ENCODE data around the gene ZFHX2.

Gene ZFHX2

DNA sequence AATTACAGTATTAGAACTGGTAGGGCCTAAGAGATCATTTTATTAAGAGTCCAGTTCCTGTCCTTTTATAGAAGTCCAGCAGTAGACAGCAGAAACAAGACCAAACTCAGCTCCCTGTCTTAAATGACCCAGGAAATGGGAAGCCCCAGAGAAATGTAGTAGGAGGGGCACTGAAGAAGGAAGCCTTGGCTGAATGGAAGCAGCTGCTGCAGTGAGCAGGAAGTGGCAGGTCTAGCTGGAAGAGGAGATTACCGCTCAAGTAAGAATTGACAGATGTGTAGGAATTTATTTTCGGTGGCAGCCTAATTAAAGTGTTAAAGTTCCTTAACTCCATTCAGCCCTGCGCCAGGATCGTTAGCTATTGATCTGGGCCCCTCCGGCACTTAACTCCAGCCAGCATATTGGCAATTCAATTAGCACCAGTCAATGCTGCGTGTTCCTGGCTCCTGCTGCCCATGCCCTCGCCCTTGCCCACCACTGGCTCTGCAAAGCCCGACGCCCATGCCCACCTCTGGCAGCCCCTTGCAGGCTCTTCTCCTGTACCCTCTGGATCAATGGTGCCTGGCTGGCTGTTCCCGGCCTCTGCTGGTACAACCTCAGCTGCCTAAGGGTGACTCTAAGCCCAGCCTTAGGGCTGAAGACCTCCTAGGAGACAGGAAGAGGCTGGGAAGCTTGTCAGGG, 21.1 kb downstream of the ZFHX2 start:
- Histone ChIP-seq H3K9ac (ENCODE audit: low read length) (no peak overlapping the region), H3K9me3 (ENCODE audit: insufficient read depth, low read length) (no peaks in the 10 kb centered on the region), H3K79me2 (ENCODE audit: low read length) (no peaks in the 10 kb centered on the region), H4K20me1 (ENCODE audit: insufficient read depth, low read length) (no peaks in the 10 kb centered on the region), H3K4me3 (ENCODE audit: low read length) (no peak overlapping the region), H2AFZ (ENCODE audit: low read depth, low read length) (no peak overlapping the region), H3K36me3 (replicated peaks; ENCODE audit: low read depth, low read length) (no peaks in the 10 kb centered on the region), H3K27ac (ENCODE audit: low read length) (no peak overlapping the region), H3K4me2 (ENCODE audit: low read length) (no peak overlapping the region), H3K4me1 (ENCODE audit: low read length) (no peaks in the 10 kb centered on the region), H3K27me3 (ENCODE audit: low read depth, low read length) (no peaks in the 10 kb centered on the region)
- TF ChIP-seq, protein P1, sequence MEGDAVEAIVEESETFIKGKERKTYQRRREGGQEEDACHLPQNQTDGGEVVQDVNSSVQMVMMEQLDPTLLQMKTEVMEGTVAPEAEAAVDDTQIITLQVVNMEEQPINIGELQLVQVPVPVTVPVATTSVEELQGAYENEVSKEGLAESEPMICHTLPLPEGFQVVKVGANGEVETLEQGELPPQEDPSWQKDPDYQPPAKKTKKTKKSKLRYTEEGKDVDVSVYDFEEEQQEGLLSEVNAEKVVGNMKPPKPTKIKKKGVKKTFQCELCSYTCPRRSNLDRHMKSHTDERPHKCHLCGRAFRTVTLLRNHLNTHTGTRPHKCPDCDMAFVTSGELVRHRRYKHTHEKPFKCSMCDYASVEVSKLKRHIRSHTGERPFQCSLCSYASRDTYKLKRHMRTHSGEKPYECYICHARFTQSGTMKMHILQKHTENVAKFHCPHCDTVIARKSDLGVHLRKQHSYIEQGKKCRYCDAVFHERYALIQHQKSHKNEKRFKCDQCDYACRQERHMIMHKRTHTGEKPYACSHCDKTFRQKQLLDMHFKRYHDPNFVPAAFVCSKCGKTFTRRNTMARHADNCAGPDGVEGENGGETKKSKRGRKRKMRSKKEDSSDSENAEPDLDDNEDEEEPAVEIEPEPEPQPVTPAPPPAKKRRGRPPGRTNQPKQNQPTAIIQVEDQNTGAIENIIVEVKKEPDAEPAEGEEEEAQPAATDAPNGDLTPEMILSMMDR (IDR thresholded peaks at IDR 0.05; ENCODE audit: low read depth, low read length): no peak
- TF ChIP-seq EZH2phosphoT487 (IDR thresholded peaks at IDR 0.05; ENCODE audit: low read depth): no peak

DNA sequence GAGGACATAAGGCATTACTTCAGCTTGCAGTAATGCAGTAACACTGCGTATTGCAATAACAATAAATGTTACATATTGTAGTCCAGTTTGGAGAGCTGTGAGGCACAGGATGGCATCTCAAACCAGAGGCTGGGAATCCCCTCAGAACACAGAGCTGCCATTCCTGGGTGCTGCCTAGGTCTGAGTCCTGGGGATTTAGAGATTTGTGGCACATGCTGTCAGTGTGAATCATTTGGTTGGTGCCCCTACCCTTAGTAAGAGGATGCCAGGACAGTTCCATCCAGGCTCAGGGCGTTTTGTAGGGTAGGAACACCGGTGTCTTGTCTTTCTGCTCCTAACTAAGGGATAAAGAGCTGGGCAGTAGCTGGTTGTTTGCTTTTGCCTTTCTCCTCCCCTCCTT, 22.5 kb downstream of the ZFHX2 start:
- Histone ChIP-seq H3K4me2 (ENCODE audit: low read length) (no peak overlapping the region), H4K20me1 (ENCODE audit: insufficient read depth, low read length) (no peaks in the 10 kb centered on the region), H3K27me3 (ENCODE audit: low read depth, low read length) (no peaks in the 10 kb centered on the region), H3K36me3 (replicated peaks; ENCODE audit: low read depth, low read length) (no peaks in the 10 kb centered on the region), H3K27ac (ENCODE audit: low read length) (no peak overlapping the region), H3K9me3 (ENCODE audit: insufficient read depth, low read length) (no peaks in the 10 kb centered on the region), H2AFZ (ENCODE audit: low read depth, low read length) (no peak overlapping the region), H3K4me1 (ENCODE audit: low read length) (no peaks in the 10 kb centered on the region), H3K79me2 (ENCODE audit: low read length) (no peaks in the 10 kb centered on the region), H3K4me3 (ENCODE audit: low read length) (no peak overlapping the region), H3K9ac (ENCODE audit: low read length) (no peak overlapping the region)
- TF ChIP-seq, protein P1 (IDR thresholded peaks at IDR 0.05; ENCODE audit: low read depth, low read length): no peak
- TF ChIP-seq EZH2phosphoT487 (IDR thresholded peaks at IDR 0.05; ENCODE audit: low read depth): no peak

DNA sequence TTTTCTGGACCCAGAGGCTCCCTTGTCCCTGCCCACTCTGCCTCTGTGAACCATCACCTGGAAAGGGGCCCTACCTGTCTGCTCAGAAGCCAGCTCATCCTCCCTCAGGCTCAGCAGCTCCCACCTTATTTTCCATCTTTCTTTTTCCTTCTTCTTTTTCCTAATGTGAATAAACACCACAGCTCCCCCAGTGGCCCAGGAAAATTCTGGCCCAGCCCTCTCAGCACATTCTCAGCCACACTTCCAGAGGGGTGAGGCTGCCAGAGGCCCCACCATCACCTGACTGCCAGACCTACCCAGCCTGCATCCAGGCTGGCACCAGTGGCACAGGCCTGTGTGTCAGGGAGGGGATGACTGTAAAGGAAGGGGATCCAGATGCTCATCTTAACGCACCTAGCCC, 23.0 kb downstream of the ZFHX2 start:
- no peaks in the 10 kb centered on the region for H3K4me1 ChIP-seq (ENCODE audit: low read length)
- H3K27ac ChIP-seq (ENCODE audit: low read length): no peak overlapping the region
- no peaks in the 10 kb centered on the region for H3K9me3 ChIP-seq (ENCODE audit: insufficient read depth, low read length)
- no peak overlapping the region for H3K9ac ChIP-seq (ENCODE audit: low read length)
- no peak for TF ChIP-seq EZH2phosphoT487 (IDR thresholded peaks at IDR 0.05; ENCODE audit: low read depth)
- TF ChIP-seq, protein P1 (IDR thresholded peaks at IDR 0.05; ENCODE audit: low read depth, low read length): no peak
- no peaks in the 10 kb centered on the region for H3K79me2 ChIP-seq (ENCODE audit: low read length)
- H3K36me3 ChIP-seq (replicated peaks; ENCODE audit: low read depth, low read length): no peaks in the 10 kb centered on the region
- no peak overlapping the region for H3K4me2 ChIP-seq (ENCODE audit: low read length)
- no peak overlapping the region for H3K4me3 ChIP-seq (ENCODE audit: low read length)
- no peak overlapping the region for H2AFZ ChIP-seq (ENCODE audit: low read depth, low read length)
- H4K20me1 ChIP-seq (ENCODE audit: insufficient read depth, low read length): no peaks in the 10 kb centered on the region
- no peaks in the 10 kb centered on the region for H3K27me3 ChIP-seq (ENCODE audit: low read depth, low read length)

DNA sequence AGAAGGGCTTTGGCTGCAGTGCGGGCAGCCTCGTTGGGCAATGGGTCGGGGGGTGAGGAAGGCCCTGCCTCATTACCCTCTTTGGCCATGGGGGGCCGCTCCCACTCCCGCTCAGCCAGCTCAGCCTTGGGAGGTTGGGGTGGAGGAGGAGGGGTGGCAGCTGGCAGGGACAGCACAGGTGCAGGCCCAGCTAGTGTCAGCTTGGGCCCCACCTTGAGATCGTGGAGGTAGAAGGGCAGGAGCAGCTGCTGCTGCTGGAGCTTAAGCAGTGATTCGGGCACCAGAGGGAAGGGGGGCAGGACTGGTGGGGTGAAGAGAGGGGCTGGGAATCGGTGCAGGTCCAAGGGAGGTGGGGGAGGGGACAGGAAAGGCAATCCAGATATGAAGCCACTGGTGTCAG, 26.0 kb downstream of the ZFHX2 start:
- Histone ChIP-seq H3K9ac (ENCODE audit: low read length) (no peak overlapping the region), H3K4me3 (ENCODE audit: low read length) (no peak overlapping the region), H3K4me2 (ENCODE audit: low read length) (no peak overlapping the region), H3K27me3 (ENCODE audit: low read depth, low read length) (no peaks in the 10 kb centered on the region), H3K9me3 (ENCODE audit: insufficient read depth, low read length) (no peaks in the 10 kb centered on the region), H3K79me2 (ENCODE audit: low read length) (no peaks in the 10 kb centered on the region), H2AFZ (ENCODE audit: low read depth, low read length) (no peak overlapping the region), H3K4me1 (ENCODE audit: low read length) (no peaks in the 10 kb centered on the region), H4K20me1 (ENCODE audit: insufficient read depth, low read length) (no peaks in the 10 kb centered on the region), H3K27ac (ENCODE audit: low read length) (no peak overlapping the region), H3K36me3 (replicated peaks; ENCODE audit: low read depth, low read length) (no peaks in the 10 kb centered on the region)
- TF ChIP-seq, protein P1 (IDR thresholded peaks at IDR 0.05; ENCODE audit: low read depth, low read length): no peak
- no peak for TF ChIP-seq EZH2phosphoT487 (IDR thresholded peaks at IDR 0.05; ENCODE audit: low read depth)
